Measurements from ENCODE around the gene KLHL40. TPM values are rescaled to one million over a fixed set of nuclear protein-coding genes. Genes with fewer than 3 reads are reported as not detected.

KLHL40 gene
- polyA plus RNA-seq, 4 donors: 0.01 to 1.1 (median 0.60) TPM

DNA sequence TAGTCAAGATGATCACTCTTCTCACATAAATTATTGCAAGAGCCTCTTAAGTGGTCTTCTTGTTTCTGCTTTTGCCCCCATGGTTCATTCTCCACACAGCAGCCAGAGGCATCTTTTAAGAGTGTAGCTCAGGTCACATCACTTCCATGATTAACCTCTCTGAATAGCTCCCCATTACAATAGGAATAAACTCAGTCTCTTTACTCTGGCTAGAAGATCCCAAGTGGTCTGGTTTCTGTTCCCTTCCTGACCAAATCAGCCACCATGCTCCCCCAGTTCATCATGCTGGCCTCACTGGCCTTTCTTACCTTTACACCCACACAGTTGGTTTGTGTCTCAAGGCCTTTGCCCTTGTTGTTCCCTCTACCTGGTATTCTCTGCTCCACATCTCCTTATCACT lies 9.0 kb downstream of the KLHL40 start:
- FAIRE-seq (no peak), DNase-seq (no peak)
- H3K27ac ChIP-seq (ENCODE audit: low read depth in 1 of 3, low read length in 2 of 3): no peak overlapping the region
- H3K4me1 ChIP-seq (ENCODE audit: control insufficient read depth in 3 of 3, insufficient read depth in 2 of 3, low read depth in 1 of 3, low read length in 2 of 3): no peaks in the 10 kb centered on the region
- H3K4me3 ChIP-seq (ENCODE audit: low read depth in 1 of 3, low read length in 3 of 3): no peak overlapping the region
- peaks cover 0 to 9% (median 0%) of the 10 kb centered on the region in 3 donors for H3K27me3 ChIP-seq (ENCODE audit: control insufficient read depth in 3 of 3, insufficient read depth in 3 of 3, low read length in 3 of 3)
- no peaks in the 10 kb centered on the region for H3K9me3 ChIP-seq (ENCODE audit: control insufficient read depth in 2 of 2, insufficient read depth in 1 of 2, low read depth in 1 of 2, low read length in 1 of 2)
- H3K36me3 ChIP-seq (ENCODE audit: control insufficient read depth in 3 of 3, insufficient read depth in 2 of 3, low read depth in 1 of 3, low read length in 3 of 3): no peaks in the 10 kb centered on the region

GRCh38 chr3:42696356-42697288 lies 11.3 kb downstream of the KLHL40 start:
- Histone ChIP-seq H3K9me3 (ENCODE audit: control insufficient read depth in 2 of 2, insufficient read depth in 1 of 2, low read depth in 1 of 2, low read length in 1 of 2) (no peaks in the 10 kb centered on the region), H3K27me3 (ENCODE audit: control insufficient read depth in 3 of 3, insufficient read depth in 3 of 3, low read length in 3 of 3) (peaks cover 0 to 6% (median 0%) of the 10 kb centered on the region in 3 donors), H3K36me3 (ENCODE audit: control insufficient read depth in 3 of 3, insufficient read depth in 2 of 3, low read depth in 1 of 3, low read length in 3 of 3) (no peaks in the 10 kb centered on the region), H3K27ac (ENCODE audit: low read depth in 1 of 3, low read length in 2 of 3) (no peak overlapping the region), H3K4me3 (ENCODE audit: low read depth in 1 of 3, low read length in 3 of 3) (no peak overlapping the region), H3K4me1 (ENCODE audit: control insufficient read depth in 3 of 3, insufficient read depth in 2 of 3, low read depth in 1 of 3, low read length in 2 of 3) (no peaks in the 10 kb centered on the region)
- FAIRE-seq: no peak
- no peak for DNase-seq
- WGBS, 3 donors: 66 to 75% (median 67%) methylated on average over 19 of the region's 19 CpGs

GRCh38 chr3:42697289-42698051 lies 12.1 kb downstream of the KLHL40 start:
- peaks cover 0 to 3% (median 0%) of the 10 kb centered on the region in 3 donors for H3K27me3 ChIP-seq (ENCODE audit: control insufficient read depth in 3 of 3, insufficient read depth in 3 of 3, low read length in 3 of 3)
- DNase-seq: no peak
- WGBS, 3 donors: 80 to 87% (median 85%) methylated on average over 18 of the region's 18 CpGs

GRCh38 chr3:42698216-42698910 lies 13.0 kb downstream of the KLHL40 start:
- H3K27ac ChIP-seq (ENCODE audit: low read depth in 1 of 3, low read length in 2 of 3): no peak overlapping the region
- FAIRE-seq: no peak
- H3K27me3 ChIP-seq (ENCODE audit: control insufficient read depth in 3 of 3, insufficient read depth in 3 of 3, low read length in 3 of 3): peaks cover 0 to 3% (median 0%) of the 10 kb centered on the region in 3 donors
- no peak for DNase-seq
- no peaks in the 10 kb centered on the region for H3K4me1 ChIP-seq (ENCODE audit: control insufficient read depth in 3 of 3, insufficient read depth in 2 of 3, low read depth in 1 of 3, low read length in 2 of 3)
- 83 to 87% (median 84%) methylated on average over 7 of the region's 7 CpGs for WGBS, 3 donors
- no peak overlapping the region for H3K4me3 ChIP-seq (ENCODE audit: low read depth in 1 of 3, low read length in 3 of 3)
- H3K36me3 ChIP-seq (ENCODE audit: control insufficient read depth in 3 of 3, insufficient read depth in 2 of 3, low read depth in 1 of 3, low read length in 3 of 3): no peaks in the 10 kb centered on the region
- no peaks in the 10 kb centered on the region for H3K9me3 ChIP-seq (ENCODE audit: control insufficient read depth in 2 of 2, insufficient read depth in 1 of 2, low read depth in 1 of 2, low read length in 1 of 2)

More at GRCh38 chr3:42697289-42698051, 12.1 kb downstream of the KLHL40 start:
- Histone ChIP-seq H3K4me3 (ENCODE audit: low read depth in 1 of 3, low read length in 3 of 3) (no peak overlapping the region), H3K4me1 (ENCODE audit: control insufficient read depth in 3 of 3, insufficient read depth in 2 of 3, low read depth in 1 of 3, low read length in 2 of 3) (no peaks in the 10 kb centered on the region), H3K9me3 (ENCODE audit: control insufficient read depth in 2 of 2, insufficient read depth in 1 of 2, low read depth in 1 of 2, low read length in 1 of 2) (no peaks in the 10 kb centered on the region), H3K36me3 (ENCODE audit: control insufficient read depth in 3 of 3, insufficient read depth in 2 of 3, low read depth in 1 of 3, low read length in 3 of 3) (no peaks in the 10 kb centered on the region), H3K27ac (ENCODE audit: low read depth in 1 of 3, low read length in 2 of 3) (no peak overlapping the region)
- FAIRE-seq: no peak

DNA sequence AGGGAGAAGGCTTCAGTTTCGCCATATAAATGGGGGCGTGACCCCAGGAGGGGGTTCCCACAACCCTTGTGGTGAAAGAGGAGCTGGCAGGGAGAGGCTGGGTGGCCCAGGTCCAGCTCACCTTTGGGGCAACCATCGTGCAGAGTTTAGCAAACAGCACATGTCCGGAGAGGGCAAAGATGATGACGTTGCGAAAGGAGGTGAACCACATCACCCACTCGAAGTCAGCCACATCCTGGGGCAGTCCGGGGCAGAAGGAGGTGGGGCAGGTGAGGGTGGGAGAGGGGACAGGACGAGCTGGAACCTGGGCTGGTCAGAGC lies 13.5 kb downstream of the KLHL40 start:
- Histone ChIP-seq H3K4me3 (ENCODE audit: low read depth in 1 of 3, low read length in 3 of 3) (no peak overlapping the region), H3K27ac (ENCODE audit: low read depth in 1 of 3, low read length in 2 of 3) (no peak overlapping the region), H3K27me3 (ENCODE audit: control insufficient read depth in 3 of 3, insufficient read depth in 3 of 3, low read length in 3 of 3) (peaks cover 0 to 3% (median 0%) of the 10 kb centered on the region in 3 donors), H3K4me1 (ENCODE audit: control insufficient read depth in 3 of 3, insufficient read depth in 2 of 3, low read depth in 1 of 3, low read length in 2 of 3) (no peaks in the 10 kb centered on the region), H3K9me3 (ENCODE audit: control insufficient read depth in 2 of 2, insufficient read depth in 1 of 2, low read depth in 1 of 2, low read length in 1 of 2) (no peaks in the 10 kb centered on the region), H3K36me3 (ENCODE audit: control insufficient read depth in 3 of 3, insufficient read depth in 2 of 3, low read depth in 1 of 3, low read length in 3 of 3) (no peaks in the 10 kb centered on the region)
- DNase-seq (no peak), FAIRE-seq (no peak)
- 43 to 70% (median 63%) methylated on average over 9 of the region's 9 CpGs for WGBS, 3 donors

DNA sequence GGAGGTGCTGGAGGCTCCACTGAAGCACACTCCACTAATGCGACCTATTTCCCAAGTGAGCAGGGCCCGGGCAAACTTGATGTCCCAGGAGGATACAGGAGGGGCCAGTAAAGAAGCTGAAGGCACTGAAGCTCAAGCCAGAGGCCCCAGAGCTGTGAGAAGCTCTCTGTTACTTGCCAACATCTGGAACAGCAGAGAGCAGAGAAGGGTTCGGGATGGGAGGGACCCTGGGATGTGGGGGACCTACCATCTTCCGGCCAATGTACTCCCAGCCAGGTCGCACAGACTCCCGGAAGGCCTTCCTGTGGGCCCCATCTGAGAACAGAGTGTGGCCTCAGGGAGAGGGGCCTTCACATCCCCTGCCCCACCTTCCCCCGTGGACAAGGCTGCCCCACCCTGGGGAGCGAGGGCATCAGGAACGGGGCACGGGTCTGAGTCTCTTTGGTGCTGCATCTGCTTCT lies 14.2 kb downstream of the KLHL40 start:
- Histone ChIP-seq H3K36me3 (ENCODE audit: control insufficient read depth in 3 of 3, insufficient read depth in 2 of 3, low read depth in 1 of 3, low read length in 3 of 3) (no peaks in the 10 kb centered on the region), H3K4me3 (ENCODE audit: low read depth in 1 of 3, low read length in 3 of 3) (no peak overlapping the region), H3K4me1 (ENCODE audit: control insufficient read depth in 3 of 3, insufficient read depth in 2 of 3, low read depth in 1 of 3, low read length in 2 of 3) (no peaks in the 10 kb centered on the region), H3K9me3 (ENCODE audit: control insufficient read depth in 2 of 2, insufficient read depth in 1 of 2, low read depth in 1 of 2, low read length in 1 of 2) (no peaks in the 10 kb centered on the region), H3K27ac (ENCODE audit: low read depth in 1 of 3, low read length in 2 of 3) (no peak overlapping the region), H3K27me3 (ENCODE audit: control insufficient read depth in 3 of 3, insufficient read depth in 3 of 3, low read length in 3 of 3) (peaks cover 0 to 3% (median 0%) of the 10 kb centered on the region in 3 donors)
- FAIRE-seq (no peak), DNase-seq (no peak)
- WGBS, 3 donors: 65 to 69% (median 66%) methylated on average over 10 of the region's 10 CpGs

- H3K36me3 ChIP-seq (ENCODE audit: control insufficient read depth in 3 of 3, insufficient read depth in 2 of 3, low read depth in 1 of 3, low read length in 3 of 3): no peaks in the 10 kb centered on the region
- no peak overlapping the region for H3K4me3 ChIP-seq (ENCODE audit: low read depth in 1 of 3, low read length in 3 of 3)
- peaks cover 0 to 3% (median 0%) of the 10 kb centered on the region in 3 donors for H3K27me3 ChIP-seq (ENCODE audit: control insufficient read depth in 3 of 3, insufficient read depth in 3 of 3, low read length in 3 of 3)
- DNase-seq (no peak), FAIRE-seq (no peak)
- H3K27ac ChIP-seq (ENCODE audit: low read depth in 1 of 3, low read length in 2 of 3): no peak overlapping the region
- WGBS, 3 donors: 66 to 71% (median 66%) methylated on average over 15 of the region's 15 CpGs
- no peaks in the 10 kb centered on the region for H3K4me1 ChIP-seq (ENCODE audit: control insufficient read depth in 3 of 3, insufficient read depth in 2 of 3, low read depth in 1 of 3, low read length in 2 of 3)
- H3K9me3 ChIP-seq (ENCODE audit: control insufficient read depth in 2 of 2, insufficient read depth in 1 of 2, low read depth in 1 of 2, low read length in 1 of 2): no peaks in the 10 kb centered on the region
These were observed 15.3 kb downstream of the KLHL40 start for GRCh38 chr3:42700366-42701288.

All from small intestine (tissue), 7 donors.